Measurements from ENCODE around the gene SHISA5. TPM values are rescaled to one million over a fixed set of nuclear protein-coding genes. Genes with fewer than 3 reads are reported as not detected.
"Not testable (repeated sequence)": the region's sequence is repeated elsewhere in the genome, so short reads cannot be mapped to it uniquely, and the experiment has no call there.

SHISA5 gene
- total RNA-seq, 1 donor from 2014 or later, result 231 TPM

GRCh38 chr3:48477959-48478520, 25.9 kb downstream of the SHISA5 start:
- DNase-seq (ENCODE audit: low read depth), result no peak
- no peaks in the 10 kb centered on the region for H3K27me3 ChIP-seq (ENCODE audit: control insufficient read depth, insufficient read depth, low read length)
- TF ChIP-seq CTCF (IDR thresholded peaks at IDR 0.05; ENCODE audit: insufficient read depth, low read length, poor library complexity, severe bottlenecking), result no peak

GRCh38 chr3:48476426-48477053, 27.4 kb downstream of the SHISA5 start:
- Histone ChIP-seq H3K4me3 (ENCODE audit: low read depth, low read length) (no peak overlapping the region), H3K36me3 (ENCODE audit: control insufficient read depth, insufficient read depth, low read length) (no peaks in the 10 kb centered on the region), H3K27me3 (ENCODE audit: control insufficient read depth, insufficient read depth, low read length) (no peaks in the 10 kb centered on the region)
- DNase-seq (ENCODE audit: low read depth), result no peak
- TF ChIP-seq CTCF (IDR thresholded peaks at IDR 0.05; ENCODE audit: insufficient read depth, low read length, poor library complexity, severe bottlenecking), result no peak

More at GRCh38 chr3:48477959-48478520, 25.9 kb downstream of the SHISA5 start:
- Histone ChIP-seq H3K4me3 (ENCODE audit: low read depth, low read length) (no peak overlapping the region), H3K36me3 (ENCODE audit: control insufficient read depth, insufficient read depth, low read length) (no peaks in the 10 kb centered on the region)

GRCh38 chr3:48475188-48475587, 28.8 kb downstream of the SHISA5 start:
- no peak for TF ChIP-seq CTCF (IDR thresholded peaks at IDR 0.05; ENCODE audit: insufficient read depth, low read length, poor library complexity, severe bottlenecking)
- Histone ChIP-seq H3K27me3 (ENCODE audit: control insufficient read depth, insufficient read depth, low read length) (no peaks in the 10 kb centered on the region), H3K36me3 (ENCODE audit: control insufficient read depth, insufficient read depth, low read length) (no peaks in the 10 kb centered on the region), H3K4me3 (ENCODE audit: low read depth, low read length) (no peak overlapping the region)
- no peak for DNase-seq (ENCODE audit: low read depth)

- Histone ChIP-seq H3K36me3 (ENCODE audit: control insufficient read depth, insufficient read depth, low read length) (no peaks in the 10 kb centered on the region), H3K4me3 (ENCODE audit: low read depth, low read length) (no peak overlapping the region), H3K27me3 (ENCODE audit: control insufficient read depth, insufficient read depth, low read length) (no peaks in the 10 kb centered on the region)
- no peak for DNase-seq (ENCODE audit: low read depth)
- no peak for TF ChIP-seq CTCF (IDR thresholded peaks at IDR 0.05; ENCODE audit: insufficient read depth, low read length, poor library complexity, severe bottlenecking)
These were observed 29.4 kb downstream of the SHISA5 start for GRCh38 chr3:48474619-48475018.

GRCh38 chr3:48474031-48474430, 29.9 kb downstream of the SHISA5 start:
- DNase-seq (ENCODE audit: low read depth); H3K4me3 ChIP-seq (ENCODE audit: low read depth, low read length); H3K27me3 ChIP-seq (ENCODE audit: control insufficient read depth, insufficient read depth, low read length); H3K36me3 ChIP-seq (ENCODE audit: control insufficient read depth, insufficient read depth, low read length): not testable (repeated sequence)

- Histone ChIP-seq H3K36me3 (ENCODE audit: control insufficient read depth, insufficient read depth, low read length) (no peaks in the 10 kb centered on the region), H3K27me3 (ENCODE audit: control insufficient read depth, insufficient read depth, low read length) (no peaks in the 10 kb centered on the region), H3K4me3 (ENCODE audit: low read depth, low read length) (no peak overlapping the region)
These were observed 30.4 kb downstream of the SHISA5 start for GRCh38 chr3:48473617-48473952.

More at GRCh38 chr3:48473617-48473952, 30.4 kb downstream of the SHISA5 start:
- DNase-seq (ENCODE audit: low read depth), result no peak
- no peak for TF ChIP-seq CTCF (IDR thresholded peaks at IDR 0.05; ENCODE audit: insufficient read depth, low read length, poor library complexity, severe bottlenecking)
